ENCODE data around the gene PTPRD. TPM values are rescaled to one million over a fixed set of nuclear protein-coding genes. Genes with fewer than 3 reads are reported as not detected.

Gene PTPRD
- polyA plus RNA-seq, 4 donors: 2.1 to 5.6 (median 3.9) TPM

DNA sequence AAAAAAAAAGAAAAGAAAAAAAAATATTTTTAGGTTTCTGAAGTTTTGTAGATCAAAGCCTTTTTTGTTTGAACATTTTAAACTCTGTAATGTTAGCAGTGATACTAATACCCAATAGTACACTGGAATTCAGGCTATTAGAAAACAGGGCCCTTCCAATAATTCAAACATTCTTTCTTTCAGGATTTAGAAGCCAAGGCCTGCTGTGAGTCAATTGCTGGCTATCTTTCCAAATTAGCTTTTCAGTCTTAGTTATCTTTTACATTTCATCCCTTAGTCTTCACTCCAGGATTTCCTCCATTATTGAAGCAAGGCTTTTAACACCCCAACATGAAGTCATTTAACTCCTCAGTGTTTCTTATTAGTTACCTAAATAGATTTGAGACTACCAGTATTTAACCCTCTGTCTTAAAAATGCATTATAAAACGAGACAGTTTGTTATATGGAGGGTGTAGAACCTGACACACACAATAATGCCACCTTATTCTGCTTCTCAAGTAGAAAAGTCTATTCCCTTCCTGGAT, 1861.3 kb downstream of the PTPRD start:
- Histone ChIP-seq H3K27ac (ENCODE audit: low read depth in 1 of 3, low read length in 2 of 3) (no peak overlapping the region), H3K27me3 (ENCODE audit: control insufficient read depth in 3 of 3, insufficient read depth in 3 of 3, low read length in 3 of 3) (no peaks in the 10 kb centered on the region), H3K9me3 (ENCODE audit: control insufficient read depth in 2 of 2, insufficient read depth in 1 of 2, low read depth in 1 of 2, low read length in 1 of 2) (no peaks in the 10 kb centered on the region), H3K4me1 (ENCODE audit: control insufficient read depth in 3 of 3, insufficient read depth in 2 of 3, low read depth in 1 of 3, low read length in 2 of 3) (peaks cover 0 to 2% (median 0%) of the 10 kb centered on the region in 3 donors), H3K4me3 (ENCODE audit: low read depth in 1 of 3, low read length in 3 of 3) (no peak overlapping the region), H3K36me3 (ENCODE audit: control insufficient read depth in 3 of 3, insufficient read depth in 2 of 3, low read depth in 1 of 3, low read length in 3 of 3) (no peaks in the 10 kb centered on the region)
- FAIRE-seq (no peak), DNase-seq (no peak)
- WGBS, 3 donors: 58 to 68% (median 67%) methylated on average over 1 of the region's 1 CpG

DNA sequence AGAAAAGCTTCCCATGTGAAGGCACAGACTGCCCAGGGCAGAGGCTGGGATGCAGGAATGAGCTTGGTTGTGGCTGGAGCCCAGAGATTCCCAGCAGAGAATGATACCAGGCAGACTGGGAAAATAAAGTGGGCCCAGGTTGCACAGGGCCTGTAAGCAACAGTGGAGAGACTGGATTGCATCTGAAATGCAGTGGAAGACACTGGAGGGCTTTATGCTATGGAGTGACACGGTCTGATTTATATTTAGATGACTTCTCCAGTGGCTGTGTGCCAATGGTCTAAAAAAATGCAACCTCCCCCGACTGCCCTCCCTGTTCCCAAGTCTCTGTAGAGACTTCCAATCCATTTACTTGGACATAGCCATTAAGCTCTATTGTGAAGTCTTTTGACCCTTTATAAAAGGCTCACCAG, 1862.2 kb downstream of the PTPRD start:
- H3K9me3 ChIP-seq (ENCODE audit: control insufficient read depth in 2 of 2, insufficient read depth in 1 of 2, low read depth in 1 of 2, low read length in 1 of 2): no peaks in the 10 kb centered on the region
- H3K4me1 ChIP-seq (ENCODE audit: control insufficient read depth in 3 of 3, insufficient read depth in 2 of 3, low read depth in 1 of 3, low read length in 2 of 3): peaks cover 0 to 2% (median 0%) of the 10 kb centered on the region in 3 donors
- FAIRE-seq (no peak), DNase-seq (no peak)
- no peak overlapping the region for H3K27ac ChIP-seq (ENCODE audit: low read depth in 1 of 3, low read length in 2 of 3)
- H3K4me3 ChIP-seq (ENCODE audit: low read depth in 1 of 3, low read length in 3 of 3): no peak overlapping the region
- H3K36me3 ChIP-seq (ENCODE audit: control insufficient read depth in 3 of 3, insufficient read depth in 2 of 3, low read depth in 1 of 3, low read length in 3 of 3): no peaks in the 10 kb centered on the region
- WGBS, 3 donors: 32 to 49% (median 38%) methylated on average over 2 of the region's 2 CpGs
- H3K27me3 ChIP-seq (ENCODE audit: control insufficient read depth in 3 of 3, insufficient read depth in 3 of 3, low read length in 3 of 3): no peaks in the 10 kb centered on the region

DNA sequence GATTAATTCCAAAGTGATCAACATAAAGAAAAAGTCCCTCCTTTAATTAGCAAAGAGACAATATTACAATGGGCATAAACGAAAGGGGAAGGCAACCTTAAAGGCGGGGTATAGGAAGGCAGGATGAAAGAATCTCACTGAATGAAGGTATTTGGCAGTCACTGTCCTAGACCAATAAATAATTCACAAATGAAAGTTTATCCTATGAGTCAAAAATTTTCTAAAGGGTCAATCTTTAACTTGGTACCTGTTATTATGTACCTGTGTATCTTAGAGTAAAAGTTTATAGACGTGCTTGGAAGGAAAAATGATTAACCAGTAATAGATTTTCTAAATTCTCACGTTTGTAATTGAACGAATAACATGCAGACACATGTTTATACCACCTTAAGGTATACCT, 1867.5 kb downstream of the PTPRD start:
- no peaks in the 10 kb centered on the region for H3K9me3 ChIP-seq (ENCODE audit: control insufficient read depth in 2 of 2, insufficient read depth in 1 of 2, low read depth in 1 of 2, low read length in 1 of 2)
- DNase-seq (no peak), FAIRE-seq (no peak)
- H3K27ac ChIP-seq (ENCODE audit: low read depth in 1 of 3, low read length in 2 of 3): no peak overlapping the region
- no peaks in the 10 kb centered on the region for H3K4me1 ChIP-seq (ENCODE audit: control insufficient read depth in 3 of 3, insufficient read depth in 2 of 3, low read depth in 1 of 3, low read length in 2 of 3)
- H3K4me3 ChIP-seq (ENCODE audit: low read depth in 1 of 3, low read length in 3 of 3): no peak overlapping the region
- 50 to 69% (median 56%) methylated on average over 5 of the region's 5 CpGs for WGBS, 3 donors
- no peaks in the 10 kb centered on the region for H3K27me3 ChIP-seq (ENCODE audit: control insufficient read depth in 3 of 3, insufficient read depth in 3 of 3, low read length in 3 of 3)
- no peaks in the 10 kb centered on the region for H3K36me3 ChIP-seq (ENCODE audit: control insufficient read depth in 3 of 3, insufficient read depth in 2 of 3, low read depth in 1 of 3, low read length in 3 of 3)

DNA sequence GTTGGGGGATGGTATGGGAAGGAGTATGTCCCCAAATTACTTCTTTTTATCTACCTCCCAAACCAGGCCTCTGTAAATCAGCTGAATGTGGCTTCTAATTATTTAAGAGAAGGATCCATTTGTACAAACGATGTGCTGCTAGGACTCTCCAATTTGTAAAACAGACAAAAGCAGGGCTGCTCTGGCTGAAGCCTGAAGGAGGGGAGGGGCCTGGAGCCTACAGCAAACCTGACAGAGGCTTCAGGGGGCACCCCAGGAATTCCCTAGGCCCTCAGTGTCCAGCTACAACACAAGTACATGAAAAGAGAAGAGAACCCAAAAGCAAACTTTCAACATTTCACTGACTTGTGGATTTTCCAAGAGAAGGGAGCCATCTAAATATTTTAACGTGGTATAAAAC, 1873.9 kb downstream of the PTPRD start:
- Histone ChIP-seq H3K4me3 (ENCODE audit: low read depth in 1 of 3, low read length in 3 of 3) (no peak overlapping the region), H3K36me3 (ENCODE audit: control insufficient read depth in 3 of 3, insufficient read depth in 2 of 3, low read depth in 1 of 3, low read length in 3 of 3) (no peaks in the 10 kb centered on the region), H3K27ac (ENCODE audit: low read depth in 1 of 3, low read length in 2 of 3) (no peak overlapping the region), H3K4me1 (ENCODE audit: control insufficient read depth in 3 of 3, insufficient read depth in 2 of 3, low read depth in 1 of 3, low read length in 2 of 3) (no peaks in the 10 kb centered on the region), H3K9me3 (ENCODE audit: control insufficient read depth in 2 of 2, insufficient read depth in 1 of 2, low read depth in 1 of 2, low read length in 1 of 2) (no peaks in the 10 kb centered on the region), H3K27me3 (ENCODE audit: control insufficient read depth in 3 of 3, insufficient read depth in 3 of 3, low read length in 3 of 3) (no peaks in the 10 kb centered on the region)
- WGBS, 3 donors: 73 to 75% (median 74%) methylated on average over 2 of the region's 2 CpGs
- DNase-seq (no peak), FAIRE-seq (no peak)

DNA sequence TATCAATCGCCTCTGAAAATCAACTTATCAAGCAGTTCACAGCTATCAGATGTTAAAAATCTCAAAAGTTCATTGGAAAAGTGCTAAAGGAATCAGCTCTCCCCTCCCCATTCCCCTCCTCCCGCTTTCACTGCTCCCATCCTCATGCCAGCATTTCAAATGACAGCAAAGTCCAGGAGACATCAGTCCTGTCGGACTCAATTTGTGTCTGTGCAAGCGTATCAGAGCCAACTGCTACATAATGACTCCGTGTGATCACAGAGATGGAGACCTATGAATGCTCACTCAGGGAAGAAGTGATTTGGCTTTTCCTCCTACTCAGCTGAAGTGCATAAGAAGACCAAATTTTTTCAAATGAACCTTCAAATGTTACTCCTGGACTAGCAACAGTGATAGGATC, 1876.0 kb downstream of the PTPRD start:
- H3K27me3 ChIP-seq (ENCODE audit: control insufficient read depth in 3 of 3, insufficient read depth in 3 of 3, low read length in 3 of 3): peaks cover 0 to 2% (median 0%) of the 10 kb centered on the region in 3 donors
- no peak for FAIRE-seq
- no peak for DNase-seq
- H3K4me1 ChIP-seq (ENCODE audit: control insufficient read depth in 3 of 3, insufficient read depth in 2 of 3, low read depth in 1 of 3, low read length in 2 of 3): no peaks in the 10 kb centered on the region
- H3K27ac ChIP-seq (ENCODE audit: low read depth in 1 of 3, low read length in 2 of 3): no peak overlapping the region
- no peaks in the 10 kb centered on the region for H3K9me3 ChIP-seq (ENCODE audit: control insufficient read depth in 2 of 2, insufficient read depth in 1 of 2, low read depth in 1 of 2, low read length in 1 of 2)
- no peaks in the 10 kb centered on the region for H3K36me3 ChIP-seq (ENCODE audit: control insufficient read depth in 3 of 3, insufficient read depth in 2 of 3, low read depth in 1 of 3, low read length in 3 of 3)
- no peak overlapping the region for H3K4me3 ChIP-seq (ENCODE audit: low read depth in 1 of 3, low read length in 3 of 3)
- WGBS, 3 donors: 40 to 84% (median 67%) methylated on average over 5 of the region's 5 CpGs

DNA sequence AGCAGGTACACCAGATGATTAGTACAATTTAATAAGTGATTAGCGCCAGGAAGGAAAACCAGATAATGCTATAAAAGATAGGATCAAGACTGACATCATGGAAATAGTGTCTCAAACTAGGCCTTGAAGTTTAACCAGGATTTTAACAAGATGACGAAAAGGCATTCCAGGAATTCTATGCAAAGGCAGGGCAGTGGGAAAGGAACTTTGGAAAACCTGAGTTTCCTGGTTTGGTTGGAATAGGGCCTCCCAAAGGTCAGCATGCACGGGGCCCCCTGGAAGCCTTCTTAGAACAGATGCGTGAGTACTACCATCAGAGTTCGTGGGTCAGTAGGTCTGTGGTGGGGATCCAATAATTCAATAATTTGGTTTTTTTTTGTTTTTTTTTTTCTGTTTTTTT, 1878.0 kb downstream of the PTPRD start:
- Histone ChIP-seq H3K9me3 (ENCODE audit: control insufficient read depth in 2 of 2, insufficient read depth in 1 of 2, low read depth in 1 of 2, low read length in 1 of 2) (no peaks in the 10 kb centered on the region), H3K27ac (ENCODE audit: low read depth in 1 of 3, low read length in 2 of 3) (no peak overlapping the region), H3K27me3 (ENCODE audit: control insufficient read depth in 3 of 3, insufficient read depth in 3 of 3, low read length in 3 of 3) (peaks cover 0 to 2% (median 0%) of the 10 kb centered on the region in 3 donors), H3K4me1 (ENCODE audit: control insufficient read depth in 3 of 3, insufficient read depth in 2 of 3, low read depth in 1 of 3, low read length in 2 of 3) (no peaks in the 10 kb centered on the region), H3K36me3 (ENCODE audit: control insufficient read depth in 3 of 3, insufficient read depth in 2 of 3, low read depth in 1 of 3, low read length in 3 of 3) (no peaks in the 10 kb centered on the region), H3K4me3 (ENCODE audit: low read depth in 1 of 3, low read length in 3 of 3) (no peak overlapping the region)
- no peak for DNase-seq
- FAIRE-seq: no peak
- 61 to 73% (median 71%) methylated on average over 5 of the region's 5 CpGs for WGBS, 3 donors

DNA sequence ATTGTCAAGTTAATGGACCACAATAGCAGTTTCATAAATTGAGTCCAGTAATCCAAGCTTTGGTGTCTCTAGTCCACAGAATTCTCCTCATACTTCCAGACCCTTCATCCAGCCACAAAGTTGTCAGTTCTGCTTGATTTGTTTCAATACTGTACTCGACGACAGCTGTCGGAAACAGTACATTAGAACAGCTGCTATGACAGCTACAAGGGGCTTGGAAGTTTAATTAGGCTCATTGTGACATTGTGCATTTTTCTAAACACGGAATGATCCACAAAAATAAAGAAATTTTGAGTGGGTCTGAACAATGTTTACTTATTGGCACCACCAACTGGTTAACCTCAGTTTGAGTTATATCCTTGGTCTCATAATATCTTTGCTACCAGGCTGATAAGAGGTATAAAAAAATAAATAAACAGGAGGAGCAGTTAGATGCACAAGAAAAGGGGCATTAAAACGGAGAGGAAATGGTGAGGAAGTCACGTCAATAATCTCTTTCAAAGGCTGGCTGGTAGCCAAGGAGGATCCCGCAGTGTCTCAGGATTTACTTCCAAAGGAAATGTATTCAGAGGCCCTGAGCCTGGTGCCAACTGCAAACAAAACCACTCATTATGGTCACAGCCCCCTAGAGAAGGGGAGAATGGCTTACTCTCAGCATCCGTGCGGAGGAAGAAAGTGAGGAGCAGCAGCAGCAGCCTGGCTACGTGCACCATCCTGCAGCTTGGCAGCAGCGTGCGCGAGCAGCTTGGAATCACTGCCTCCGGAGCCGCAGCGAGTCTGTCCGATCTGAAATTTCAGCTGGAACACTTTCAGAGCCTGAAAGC, 1879.5 kb downstream of the PTPRD start:
- 49 to 85% (median 68%) methylated on average over 17 of the region's 17 CpGs for WGBS, 3 donors
- H3K27me3 ChIP-seq (ENCODE audit: control insufficient read depth in 3 of 3, insufficient read depth in 3 of 3, low read length in 3 of 3): peaks cover 0 to 2% (median 0%) of the 10 kb centered on the region in 3 donors
- H3K4me1 ChIP-seq (ENCODE audit: control insufficient read depth in 3 of 3, insufficient read depth in 2 of 3, low read depth in 1 of 3, low read length in 2 of 3): no peaks in the 10 kb centered on the region
- H3K27ac ChIP-seq (ENCODE audit: low read depth in 1 of 3, low read length in 2 of 3): no peak overlapping the region
- FAIRE-seq (no peak), DNase-seq (peak in 1 of 2 donors; percentile 8)
- no peaks in the 10 kb centered on the region for H3K36me3 ChIP-seq (ENCODE audit: control insufficient read depth in 3 of 3, insufficient read depth in 2 of 3, low read depth in 1 of 3, low read length in 3 of 3)
- no peaks in the 10 kb centered on the region for H3K9me3 ChIP-seq (ENCODE audit: control insufficient read depth in 2 of 2, insufficient read depth in 1 of 2, low read depth in 1 of 2, low read length in 1 of 2)
- H3K4me3 ChIP-seq (ENCODE audit: low read depth in 1 of 3, low read length in 3 of 3): no peak overlapping the region

DNA sequence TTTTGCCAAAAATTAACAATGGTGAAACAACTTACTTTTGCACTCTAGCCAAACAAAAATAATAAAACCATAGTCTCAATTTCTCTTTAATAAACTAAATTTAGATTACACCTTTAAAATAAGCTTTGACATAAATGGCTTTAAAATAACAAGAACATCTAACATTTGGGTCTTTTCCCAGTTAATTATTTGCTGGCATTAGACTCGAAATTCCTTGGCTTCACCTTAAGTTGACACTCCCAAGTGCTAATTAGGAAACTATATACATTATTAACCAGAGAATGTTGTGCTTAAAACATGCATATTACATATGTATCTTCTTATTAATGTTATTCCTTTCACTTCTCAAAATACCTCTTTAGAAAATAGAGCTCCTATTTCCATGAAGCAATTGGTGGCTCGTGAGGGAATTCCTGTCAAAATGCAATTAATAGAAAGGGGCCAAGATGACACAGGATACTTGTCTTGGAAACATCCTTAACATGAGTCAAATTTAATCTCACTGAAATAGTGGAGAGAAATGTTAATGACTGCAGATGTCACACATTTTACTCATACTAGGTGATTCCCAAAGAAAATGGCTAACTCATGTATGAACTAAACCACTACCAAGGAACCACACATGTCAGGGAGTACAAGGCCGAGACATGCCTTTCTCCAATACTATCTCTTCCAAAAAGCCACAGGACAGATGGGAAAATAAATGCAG, 1880.3 kb downstream of the PTPRD start:
- WGBS, 3 donors: 57 to 73% (median 68%) methylated on average over 3 of the region's 3 CpGs
- Histone ChIP-seq H3K27ac (ENCODE audit: low read depth in 1 of 3, low read length in 2 of 3) (no peak overlapping the region), H3K4me1 (ENCODE audit: control insufficient read depth in 3 of 3, insufficient read depth in 2 of 3, low read depth in 1 of 3, low read length in 2 of 3) (no peaks in the 10 kb centered on the region), H3K9me3 (ENCODE audit: control insufficient read depth in 2 of 2, insufficient read depth in 1 of 2, low read depth in 1 of 2, low read length in 1 of 2) (no peaks in the 10 kb centered on the region), H3K4me3 (ENCODE audit: low read depth in 1 of 3, low read length in 3 of 3) (no peak overlapping the region), H3K27me3 (ENCODE audit: control insufficient read depth in 3 of 3, insufficient read depth in 3 of 3, low read length in 3 of 3) (peaks cover 0 to 2% (median 0%) of the 10 kb centered on the region in 3 donors), H3K36me3 (ENCODE audit: control insufficient read depth in 3 of 3, insufficient read depth in 2 of 3, low read depth in 1 of 3, low read length in 3 of 3) (no peaks in the 10 kb centered on the region)
- FAIRE-seq (no peak), DNase-seq (no peak)
